Neural progenitor cell (in vitro differentiated cells): ENCODE measurements around the gene DHRS3.

Source experiments
- CTCF ChIP-seq: fragments of 200-600 bp; sonication (generic); IDR thresholded peaks from 2 replicates; pipeline ENCODE4 v1.5.1; 2017; ENCODE audit warnings: antibody characterized with exemption, mild to moderate bottlenecking
- EZH2 ChIP-seq: fragments of 200-600 bp; sonication (generic); IDR thresholded peaks from 2 replicates; pipeline ENCODE4 v1.6.1; 2017; ENCODE audit warnings: antibody characterized with exemption, mild to moderate bottlenecking, moderate library complexity
- EZH2phosphoT487 ChIP-seq: fragments of 200-600 bp; sonication (generic); IDR thresholded peaks from 2 replicates; pipeline ENCODE4 v1.6.1; 2017; ENCODE audit warnings: antibody characterized with exemption

DNA sequence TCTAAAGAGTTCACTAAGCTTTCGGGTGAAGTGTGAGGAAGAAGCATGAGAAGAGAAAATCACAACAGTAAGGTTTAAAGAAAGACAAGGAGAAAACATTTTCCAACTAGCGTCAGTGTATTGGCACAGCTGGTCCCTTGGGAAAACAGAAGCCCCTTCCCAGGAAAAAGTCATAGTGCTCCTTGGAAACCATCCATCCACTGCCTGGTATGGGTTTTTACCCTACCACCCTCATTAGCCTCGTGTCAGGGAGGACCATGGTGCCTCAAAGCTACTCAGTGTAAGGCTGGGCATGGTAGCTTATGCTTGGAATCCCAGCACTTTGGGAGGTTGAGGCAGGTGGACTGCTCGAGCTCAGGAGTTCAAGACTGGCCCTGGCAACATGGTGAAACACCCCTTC is 38.6 kb upstream of the DHRS3 start:
- TF ChIP-seq CTCF = no peak
- TF ChIP-seq EZH2 = no peak
- TF ChIP-seq EZH2phosphoT487 = no peak
